ENCODE data around the gene PHLPP1. TPM values are rescaled to one million over a fixed set of nuclear protein-coding genes. Genes with fewer than 3 reads are reported as not detected.

Gene PHLPP1
- total RNA-seq, 1 experiment from 2014 or later: 14.7 TPM

DNA sequence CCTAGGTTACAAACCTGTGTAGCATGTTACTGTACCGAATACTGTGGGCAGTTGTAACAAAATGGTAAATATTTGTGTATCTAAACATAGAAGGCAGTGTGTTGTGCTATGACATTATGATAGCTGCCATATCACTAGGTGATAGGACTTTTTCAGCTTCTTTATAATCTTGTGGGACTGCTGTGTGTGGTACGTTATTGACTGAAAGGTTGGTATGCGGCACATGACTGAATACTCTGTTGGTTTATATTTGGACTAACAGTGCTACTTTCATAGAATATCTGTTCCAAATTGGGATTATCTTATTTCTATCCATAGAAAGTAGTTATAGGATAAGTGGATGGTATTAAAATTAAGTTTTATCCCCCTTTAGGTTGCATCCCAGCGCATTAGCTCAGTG lies 144.7 kb downstream of the PHLPP1 start:
- no TSS peak for BruUV-seq (replicated peaks)
- Histone ChIP-seq H3K27me3 (ENCODE audit: insufficient read depth, low read length) (no peaks in the 10 kb centered on the region), H3K9me2 (ENCODE audit: insufficient read depth) (no peaks in the 10 kb centered on the region), H3K4me2 (ENCODE audit: low read length) (no peak overlapping the region), H3K9ac (ENCODE audit: low read length) (no peak overlapping the region), H2AFZ (ENCODE audit: low read depth, low read length, poor library complexity, severe bottlenecking) (no peak overlapping the region), H4K20me1 (ENCODE audit: insufficient read depth) (no peaks in the 10 kb centered on the region), H3K79me2 (ENCODE audit: insufficient read depth, low read length) (no peaks in the 10 kb centered on the region), H3K9me3 (ENCODE audit: control insufficient read depth in 1 of 2, insufficient read depth in 1 of 2, low read depth in 1 of 2, low read length in 2 of 2) (no peaks in the 10 kb centered on the region), H3K36me3 (ENCODE audit: control insufficient read depth in 1 of 2, insufficient read depth in 2 of 2, low read length in 2 of 2) (no peaks in the 10 kb centered on the region), H3K27ac (ENCODE audit: low read depth, low read length) (no peak overlapping the region), H3K4me1 (ENCODE audit: control insufficient read depth in 1 of 2, insufficient read depth in 2 of 2, low read length in 2 of 2) (peaks cover 5 to 28% of the 10 kb centered on the region in 2 experiments), H3K4me3 (replicated peaks in 1 of 2; ENCODE audit: low read depth in 1 of 2, low read length in 2 of 2) (no peak overlapping the region)
- DNase-seq (ENCODE audit: low read depth, low spot score) (no peak), ATAC-seq (no peak)
- ChIA-PET CTCF (no interaction called here), RAD21 (ENCODE audit: low non-redundant PET in 1 of 2, low total read pairs in 2 of 2, uncharacterized antibody in 2 of 2, unreplicated experiment in 2 of 2) (no interaction called here), POLR2A (no interaction called here)
- intact Hi-C loops (cut with micrococcal nuclease): no loop called here
- TF ChIP-seq SRF (IDR thresholded peaks at IDR 0.05; ENCODE audit: low read depth) (no peak), EZH2phosphoT487 (IDR thresholded peaks at IDR 0.05; ENCODE audit: borderline replicate concordance) (no peak), JUND (IDR thresholded peaks at IDR 0.05) (no peak), POLR2A (IDR thresholded peaks at IDR 0.05; ENCODE audit: borderline replicate concordance, extremely low read depth, insufficient read depth, insufficient read length) (no peak), CTCF (IDR thresholded peaks at IDR 0.05 in 2 of 3, conservative IDR thresholded peaks at IDR 0.05 in 1 of 3; ENCODE audit: borderline replicate concordance in 1 of 3, insufficient read depth in 1 of 3, low read depth in 2 of 3, low read length in 2 of 3) (no peak), ZBTB33 (IDR thresholded peaks at IDR 0.05; ENCODE audit: extremely low read depth, insufficient replicate concordance, low read length) (no peak), CBX3 (IDR thresholded peaks at IDR 0.05; ENCODE audit: low read depth) (no peak), EGR1 (IDR thresholded peaks at IDR 0.05; ENCODE audit: low read depth) (no peak), ELF1 (IDR thresholded peaks at IDR 0.05; ENCODE audit: borderline replicate concordance, low read depth) (no peak), POLR2AphosphoS5 (IDR thresholded peaks at IDR 0.05; ENCODE audit: low read depth, low read length) (no peak), REST (IDR thresholded peaks at IDR 0.05; ENCODE audit: low read depth) (no peak), EZH2 (IDR thresholded peaks at IDR 0.05) (no peak), YY1 (IDR thresholded peaks at IDR 0.05; ENCODE audit: extremely low read depth, insufficient replicate concordance, low read depth, low read length) (no peak), ZNF274 (IDR thresholded peaks at IDR 0.05; ENCODE audit: low read depth, low read length) (no peak)
- TF ChIP-seq, protein P1, sequence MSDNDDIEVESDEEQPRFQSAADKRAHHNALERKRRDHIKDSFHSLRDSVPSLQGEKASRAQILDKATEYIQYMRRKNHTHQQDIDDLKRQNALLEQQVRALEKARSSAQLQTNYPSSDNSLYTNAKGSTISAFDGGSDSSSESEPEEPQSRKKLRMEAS (IDR thresholded peaks at IDR 0.05): no peak
- TF ChIP-seq, protein P2, sequence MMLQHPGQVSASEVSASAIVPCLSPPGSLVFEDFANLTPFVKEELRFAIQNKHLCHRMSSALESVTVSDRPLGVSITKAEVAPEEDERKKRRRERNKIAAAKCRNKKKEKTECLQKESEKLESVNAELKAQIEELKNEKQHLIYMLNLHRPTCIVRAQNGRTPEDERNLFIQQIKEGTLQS (IDR thresholded peaks at IDR 0.05): no peak

All from HCT116 (cell line).